HG03354 (cell line): ENCODE data around the gene KLF16.

ENCODE experiments used
- ATAC-seq: cut with Tn5 transposase; IDR thresholded peaks from one replicate; pipeline ENCODE4 v1.9.1; 2021; ENCODE audit warnings: mild to moderate bottlenecking; ENCODE audit not compliant: unreplicated experiment, poor library complexity, severe bottlenecking

Gene KLF16

GRCh38 chr19:1856698-1857603 lies 6.4 kb downstream of the KLF16 start:
- no peak for ATAC-seq

- ATAC-seq = no peak
Observed at GRCh38 chr19:1856345-1856697, 7.1 kb downstream of the KLF16 start.

DNA sequence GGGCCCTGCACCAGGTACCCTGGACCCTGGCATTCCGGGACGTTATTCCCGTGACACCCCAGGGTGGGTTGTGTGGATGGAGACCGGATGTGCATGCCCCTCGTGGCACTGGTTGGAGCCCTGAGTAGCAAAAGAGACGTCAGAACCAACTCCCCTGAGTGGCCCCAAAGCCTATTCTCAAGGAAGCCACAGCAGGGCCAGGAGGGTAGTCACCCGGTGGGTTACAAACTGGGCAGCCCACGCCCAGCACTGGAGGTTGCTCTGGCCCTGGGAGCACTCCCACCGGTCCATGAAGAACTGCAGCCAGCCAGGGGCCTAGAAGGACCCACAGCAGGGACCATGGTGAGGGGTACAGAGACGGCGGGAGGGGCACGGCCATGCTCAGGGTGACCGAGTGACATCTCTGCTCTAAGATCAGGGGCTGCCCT lies 7.5 kb downstream of the KLF16 start:
- ATAC-seq = no peak

GRCh38 chr19:1855040-1855827 lies 8.1 kb downstream of the KLF16 start:
- peak; percentile 60 for ATAC-seq

DNA sequence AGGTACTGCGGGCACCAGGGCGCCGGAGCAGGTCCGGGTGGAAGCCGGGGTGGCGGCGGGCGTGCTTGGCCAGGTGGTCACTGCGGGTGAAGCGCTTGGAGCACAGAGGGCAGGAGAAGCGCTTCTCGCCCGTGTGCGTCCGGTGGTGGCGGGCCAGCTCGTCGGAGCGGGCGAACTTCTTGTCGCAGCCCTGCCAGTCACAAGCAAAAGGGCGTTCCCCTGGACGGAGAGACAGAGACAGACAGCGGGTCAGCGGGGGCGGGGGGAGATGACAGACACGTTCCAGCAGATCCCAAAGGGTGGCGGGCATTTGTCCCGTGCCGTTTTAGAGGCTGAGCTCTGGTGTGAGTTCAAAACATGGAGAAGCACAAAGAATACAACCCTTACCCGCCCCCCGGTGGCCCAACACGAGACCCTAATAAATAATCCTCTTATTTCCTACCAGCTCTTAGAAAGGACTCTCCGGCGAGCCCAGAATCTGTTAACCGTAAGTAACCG lies 8.8 kb downstream of the KLF16 start:
- no peak for ATAC-seq

- ATAC-seq = no peak
Observed at GRCh38 chr19:1854039-1854541, 9.3 kb downstream of the KLF16 start.

GRCh38 chr19:1853295-1854038 lies 9.9 kb downstream of the KLF16 start:
- ATAC-seq = no peak

GRCh38 chr19:1852581-1853128 lies 10.7 kb downstream of the KLF16 start:
- ATAC-seq = no peak

GRCh38 chr19:1851654-1852580 lies 11.5 kb downstream of the KLF16 start:
- ATAC-seq = no peak

DNA sequence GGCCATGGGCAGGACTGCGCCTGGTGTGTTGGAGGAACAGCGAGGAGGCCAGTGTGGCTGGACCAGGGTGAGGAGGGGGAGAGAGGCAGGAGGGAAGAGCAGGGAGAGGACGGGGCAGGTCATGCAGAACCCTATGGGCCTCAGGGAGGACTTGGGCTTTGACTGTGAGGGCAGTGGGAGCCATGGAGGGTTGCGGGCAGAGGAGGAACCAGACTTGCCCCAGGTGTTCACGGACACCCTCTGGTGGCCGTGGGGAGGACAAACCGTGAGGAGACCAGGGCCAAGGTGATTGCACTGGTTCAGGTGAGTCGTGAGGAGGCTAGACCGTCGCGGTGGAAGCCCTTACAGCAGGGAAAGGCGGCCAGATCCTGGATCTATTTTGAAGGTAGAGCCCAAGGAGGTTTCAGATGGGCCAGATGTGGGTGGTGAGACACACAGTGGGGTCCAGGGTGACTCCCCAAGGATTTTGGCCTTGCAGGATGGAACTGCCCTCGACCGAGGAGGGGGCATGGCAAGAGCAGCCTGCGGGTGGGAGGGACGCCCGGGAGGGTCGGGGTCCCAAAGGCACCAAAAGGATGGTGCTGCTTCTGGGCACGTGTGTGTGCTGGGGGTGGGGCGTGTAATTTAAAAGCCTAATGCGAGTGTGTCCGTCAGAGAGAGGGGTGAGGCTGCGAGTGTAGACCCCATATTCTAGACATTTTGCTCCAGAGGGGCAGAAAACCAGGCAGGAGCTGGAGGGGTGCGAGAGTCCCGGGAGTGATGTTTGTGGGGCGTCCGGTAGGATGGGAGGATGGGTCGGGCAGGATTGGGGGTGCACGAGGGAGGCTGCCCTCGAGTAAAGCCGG lies 12.3 kb downstream of the KLF16 start:
- no peak for ATAC-seq

DNA sequence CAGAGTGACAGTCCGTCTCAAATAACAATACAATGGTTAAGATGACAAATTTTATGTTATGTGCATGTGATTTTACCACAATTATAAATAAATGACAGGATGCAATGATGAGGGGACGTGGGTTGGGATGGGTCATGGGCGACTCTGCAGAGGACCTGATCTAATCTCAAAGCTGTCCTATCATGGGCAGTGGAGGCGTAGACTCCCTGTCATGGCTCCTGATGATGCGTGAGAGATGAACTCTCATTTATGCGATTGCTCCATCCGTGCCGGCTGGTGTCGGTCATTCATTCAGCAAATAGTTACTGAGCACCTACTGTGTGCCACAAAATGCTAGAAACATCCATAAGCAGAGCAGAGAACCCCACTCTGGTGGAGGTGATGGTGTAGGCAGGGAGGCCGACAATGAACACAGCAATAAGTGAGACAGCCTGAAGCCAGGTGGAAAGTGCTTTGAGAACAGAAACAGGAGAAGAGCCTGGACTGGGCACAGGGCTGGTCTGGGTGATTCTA lies 13.4 kb downstream of the KLF16 start:
- ATAC-seq = no peak

- no peak for ATAC-seq
Observed at GRCh38 chr19:1849132-1849474, 14.3 kb downstream of the KLF16 start.

DNA sequence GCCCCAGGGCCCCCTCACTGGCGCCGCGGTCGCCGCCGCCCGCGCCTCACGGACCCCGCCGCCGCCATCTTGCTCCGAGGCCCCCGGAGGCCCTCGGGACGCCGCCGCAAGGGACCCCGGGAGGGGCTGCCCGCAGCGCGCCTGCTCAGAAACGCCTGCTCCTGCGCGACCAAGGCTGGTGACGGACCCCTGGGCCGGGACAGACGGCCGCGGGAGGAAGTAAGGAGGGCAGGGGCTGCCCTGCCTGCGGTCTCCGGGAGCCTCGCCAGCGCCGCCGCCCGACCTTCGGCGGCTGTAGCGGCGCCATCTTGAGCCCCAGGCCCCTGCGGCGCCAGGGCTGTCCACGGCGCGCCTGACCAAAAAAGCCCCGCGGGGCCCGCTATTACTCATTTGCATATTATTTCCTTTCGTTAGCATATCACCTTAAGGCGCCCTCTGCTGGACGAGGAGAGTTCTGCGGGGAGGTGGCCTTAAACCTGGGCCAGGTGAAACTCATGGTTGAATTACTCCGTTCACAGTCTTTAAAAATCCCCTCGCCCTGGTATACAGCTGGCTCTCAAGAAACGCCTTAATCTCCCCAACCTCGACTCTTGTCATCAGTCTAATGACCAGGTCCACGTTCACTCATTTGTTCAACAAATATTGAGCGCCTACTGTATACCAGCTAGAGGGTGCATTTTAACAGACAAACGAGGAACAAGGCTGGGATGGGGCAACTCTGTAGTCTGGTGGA lies 14.8 kb downstream of the KLF16 start, which contains the start of gene REXO1:
Gene REXO1 (minus strand): TSS at position 85 of the 733 bp plus-strand sequence. CDS start 125 bp downstream, outside the sequence.
- ATAC-seq = peak; percentile 72

- ATAC-seq = peak; percentile 33
Observed at GRCh38 chr19:1847684-1848398, 15.5 kb downstream of the KLF16 start.

- ATAC-seq = no peak
Observed at GRCh38 chr19:1847348-1847683, 16.1 kb downstream of the KLF16 start.

GRCh38 chr19:1846517-1847204 lies 16.7 kb downstream of the KLF16 start:
- no peak for ATAC-seq
